NCI-H1417 treated with DMSO at 0.1 percent for 48 hours (cell line): ENCODE data around the gene KATNB1.
"Not testable (repeated sequence)": the region's sequence is repeated elsewhere in the genome, so short reads cannot be mapped to it uniquely, and the experiment has no call there.

Experiments used
- DNase-seq: peaks from one replicate; lab custom pipeline; 2025; lab: John Stamatoyannopoulos, UW

Gene KATNB1

DNA sequence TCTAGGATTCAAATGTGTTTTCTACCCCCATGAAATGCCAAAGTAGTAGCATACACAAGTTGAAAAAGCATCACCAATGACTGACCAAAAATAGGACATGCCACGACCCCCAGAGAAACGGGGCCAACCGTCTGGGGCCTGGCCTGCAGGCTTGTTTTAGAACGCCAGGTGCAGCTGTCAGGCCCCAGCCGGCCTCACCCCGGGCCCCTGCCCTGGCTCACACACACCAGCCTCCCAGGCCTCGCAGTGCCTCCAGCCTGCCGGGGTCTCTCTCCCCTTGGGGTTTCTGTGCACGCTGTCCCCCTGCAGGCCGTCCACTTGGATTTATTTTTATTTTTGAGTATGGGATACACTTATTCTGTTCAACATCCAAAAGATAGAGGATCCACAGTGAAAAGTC, 7.9 kb downstream of the KATNB1 start:
- DNase-seq: no peak

DNA sequence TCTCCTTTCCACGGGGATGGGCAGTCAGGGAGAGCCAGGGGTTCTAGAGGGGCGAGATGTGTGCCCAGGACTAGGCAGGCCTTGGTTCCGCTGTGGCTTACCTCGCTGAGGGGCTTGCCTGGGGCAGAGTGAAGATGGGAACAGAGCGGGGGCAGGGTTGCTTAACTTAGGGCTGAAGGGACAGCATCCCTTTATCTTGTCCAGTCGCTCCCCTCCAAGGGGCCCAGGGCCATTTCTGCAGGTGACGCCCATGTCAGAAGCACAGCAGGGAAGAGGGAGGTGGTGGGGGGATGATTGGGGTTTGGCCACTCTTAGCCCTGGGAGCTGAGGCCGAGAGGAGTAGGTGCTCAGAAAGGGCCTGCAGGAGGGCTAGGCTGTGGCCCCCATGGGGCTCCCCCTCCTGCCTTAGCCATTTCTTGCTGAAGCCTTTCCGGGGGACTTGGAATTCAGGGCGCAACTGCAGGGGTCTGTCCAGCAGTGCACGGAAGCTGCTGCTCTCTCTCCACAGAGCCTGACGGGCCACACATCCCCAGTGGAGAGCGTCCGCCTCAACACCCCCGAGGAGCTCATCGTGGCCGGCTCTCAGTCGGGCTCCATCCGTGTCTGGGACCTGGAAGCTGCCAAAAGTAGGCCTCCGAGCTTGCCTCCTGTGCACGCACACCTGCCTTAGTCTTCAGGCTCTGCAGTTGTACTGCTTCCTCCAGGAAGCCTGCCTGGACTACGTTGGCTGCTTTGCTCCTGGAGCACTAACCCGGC, 8.5 kb downstream of the KATNB1 start:
- no peak for DNase-seq

DNA sequence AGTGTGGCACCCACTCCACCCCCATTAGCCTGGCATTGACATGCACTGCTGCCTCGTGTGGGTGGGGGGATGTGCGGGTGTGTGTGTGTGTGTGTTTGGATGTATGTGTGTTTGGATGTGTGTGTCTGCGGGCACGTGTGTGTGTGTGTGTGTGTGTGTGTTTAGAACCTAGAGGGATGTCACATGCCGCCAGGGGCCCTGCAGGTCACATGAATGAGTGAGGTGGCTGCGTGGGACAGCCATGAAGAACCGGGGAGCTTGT, 9.0 kb downstream of the KATNB1 start:
- DNase-seq: no peak

DNA sequence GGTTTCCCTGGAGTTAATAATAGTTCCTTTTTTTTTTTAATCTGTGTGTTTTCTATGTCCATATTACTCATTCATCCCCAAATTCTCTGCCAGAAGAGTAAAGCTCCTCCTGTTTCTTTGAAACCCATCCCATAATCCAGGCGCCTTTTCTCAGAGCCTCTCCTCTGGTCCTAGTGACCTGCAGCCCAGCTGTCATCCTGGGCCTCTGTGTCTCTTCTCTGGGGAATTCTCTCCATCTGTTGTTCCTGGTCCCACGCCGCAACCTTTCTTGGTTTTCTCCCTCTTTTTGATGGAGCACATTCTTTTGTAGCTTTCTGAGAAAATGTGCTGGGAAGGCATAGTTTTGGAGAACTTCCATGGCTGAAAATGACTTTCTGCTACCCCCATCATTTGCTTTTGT, 10.2 kb downstream of the KATNB1 start:
- no peak for DNase-seq

DNA sequence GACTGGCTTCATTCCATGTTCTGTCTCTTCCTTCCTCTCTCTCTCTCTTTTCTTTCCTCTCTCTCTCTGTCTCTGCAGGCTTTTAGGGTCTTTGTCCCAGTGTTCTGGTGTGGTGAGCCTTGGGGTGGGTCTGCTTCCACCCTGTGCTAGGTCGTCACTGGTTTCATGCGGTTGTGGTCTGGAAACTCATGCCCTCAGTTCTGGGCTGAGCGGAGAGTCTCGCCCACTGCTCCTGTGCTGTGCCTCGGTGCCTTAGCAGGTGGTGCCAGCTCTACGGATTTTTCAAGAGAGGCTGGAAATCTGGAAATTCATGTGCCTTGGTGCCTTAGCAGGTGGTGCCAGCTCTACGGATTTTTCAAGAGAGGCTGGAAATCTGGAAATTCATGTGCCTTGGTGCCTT, 10.7 kb downstream of the KATNB1 start:
- not testable (repeated sequence) for DNase-seq

DNA sequence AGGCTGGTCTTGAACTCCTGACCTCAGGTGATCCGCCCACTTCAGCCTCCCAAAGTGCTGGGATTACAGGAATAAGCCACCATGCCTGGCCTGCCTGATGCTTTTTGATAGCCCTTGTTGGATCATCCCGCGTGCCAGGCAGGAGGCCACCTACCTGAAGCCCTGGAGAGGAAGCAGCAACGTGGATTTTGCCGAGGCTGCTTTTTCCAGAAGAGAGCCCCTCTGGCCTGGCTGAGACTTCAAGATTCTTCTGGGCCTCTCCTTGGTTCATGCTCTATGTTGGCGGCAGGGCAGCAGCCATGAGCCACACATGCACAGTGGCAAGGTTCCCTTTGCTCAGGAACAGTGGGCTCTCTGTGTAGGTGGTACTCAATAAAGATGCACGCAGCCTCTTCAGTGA, 11.5 kb downstream of the KATNB1 start:
- no peak for DNase-seq

DNA sequence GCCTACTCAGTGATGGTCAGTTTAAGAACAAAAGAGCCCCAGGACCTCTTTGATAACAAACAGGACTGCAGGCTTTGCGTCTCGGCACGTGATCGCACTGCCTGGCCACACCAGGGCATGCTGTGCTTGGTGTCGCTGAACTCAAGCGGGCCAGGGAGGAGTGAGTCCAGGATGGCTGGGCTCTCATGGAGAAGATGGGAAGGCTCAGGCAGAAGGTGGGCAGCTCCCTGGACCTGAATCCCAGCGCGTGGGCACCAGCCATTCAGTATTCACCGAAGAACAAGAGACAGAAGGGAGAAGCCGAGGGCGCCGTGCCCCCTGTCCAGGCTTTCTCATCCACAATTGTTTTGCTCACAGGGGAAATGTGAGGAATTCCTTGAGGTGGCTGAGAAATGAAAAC, 11.9 kb downstream of the KATNB1 start:
- DNase-seq: no peak

DNA sequence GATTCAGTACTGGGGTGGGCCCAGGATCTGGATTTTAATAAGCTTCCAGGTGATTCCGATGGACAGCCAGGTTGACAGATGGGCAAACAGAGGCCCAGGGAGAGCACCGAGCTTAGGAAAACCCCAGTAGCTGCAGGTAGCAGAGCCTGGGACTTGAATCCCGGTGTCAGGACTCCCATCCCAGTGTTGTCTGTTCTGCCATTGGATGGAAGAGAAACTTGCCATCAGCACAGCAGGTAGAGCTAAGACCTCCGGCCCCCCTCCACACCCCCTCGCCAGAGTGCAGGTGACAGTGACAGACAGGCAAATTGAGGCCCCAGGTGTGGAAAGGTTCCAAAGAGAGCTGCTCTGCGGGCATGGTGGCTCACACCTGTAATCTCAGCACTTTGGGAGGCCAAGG, 12.4 kb downstream of the KATNB1 start:
- DNase-seq: no peak

DNA sequence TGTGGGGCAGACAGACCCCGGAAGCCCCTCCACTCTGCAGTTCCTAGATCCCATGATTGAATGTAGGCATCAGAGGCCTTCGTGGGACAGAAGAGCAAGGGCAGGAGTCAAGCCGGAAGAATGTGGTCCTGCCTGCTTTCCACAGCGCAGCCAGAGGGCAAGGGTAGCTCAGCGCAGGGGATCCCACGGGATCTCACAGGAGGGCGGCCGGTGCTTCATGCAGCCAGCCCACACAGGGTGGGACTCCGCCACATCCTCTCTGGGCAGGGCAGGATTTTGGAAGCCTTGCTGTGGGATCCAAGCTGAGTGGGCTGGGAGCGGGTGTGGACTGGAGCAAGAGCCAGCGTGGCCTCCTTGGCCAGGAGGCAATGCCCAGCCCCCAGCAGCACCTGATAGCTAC, 13.0 kb downstream of the KATNB1 start:
- no peak for DNase-seq

DNA sequence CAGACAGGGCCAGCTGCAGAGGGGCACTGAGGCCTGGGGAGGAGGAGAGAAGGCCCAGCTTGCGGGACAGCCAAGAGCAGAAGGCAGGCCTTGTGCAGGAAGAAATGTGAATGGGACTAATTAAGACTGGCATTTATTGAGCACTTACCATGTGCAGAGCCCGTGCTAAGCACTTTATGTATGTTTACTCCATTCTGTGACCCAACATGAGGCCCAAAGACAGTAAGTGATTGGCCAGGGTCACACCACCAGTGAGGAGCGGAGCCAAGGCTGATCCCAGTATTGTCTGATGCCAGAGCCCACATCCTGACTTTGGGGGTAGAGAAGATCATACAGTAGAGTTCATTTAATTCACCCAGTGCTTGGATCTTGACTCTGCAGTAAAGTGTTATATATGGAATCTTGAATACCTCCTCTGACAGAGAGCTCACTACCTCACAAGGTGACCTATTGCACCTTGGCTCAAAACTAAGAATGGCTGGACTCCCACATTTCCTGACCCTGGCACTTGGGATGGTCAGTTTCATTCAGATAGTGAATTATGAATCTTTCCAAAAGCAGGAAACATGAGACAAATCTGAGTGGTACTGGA, 13.6 kb downstream of the KATNB1 start:
- no peak for DNase-seq

DNA sequence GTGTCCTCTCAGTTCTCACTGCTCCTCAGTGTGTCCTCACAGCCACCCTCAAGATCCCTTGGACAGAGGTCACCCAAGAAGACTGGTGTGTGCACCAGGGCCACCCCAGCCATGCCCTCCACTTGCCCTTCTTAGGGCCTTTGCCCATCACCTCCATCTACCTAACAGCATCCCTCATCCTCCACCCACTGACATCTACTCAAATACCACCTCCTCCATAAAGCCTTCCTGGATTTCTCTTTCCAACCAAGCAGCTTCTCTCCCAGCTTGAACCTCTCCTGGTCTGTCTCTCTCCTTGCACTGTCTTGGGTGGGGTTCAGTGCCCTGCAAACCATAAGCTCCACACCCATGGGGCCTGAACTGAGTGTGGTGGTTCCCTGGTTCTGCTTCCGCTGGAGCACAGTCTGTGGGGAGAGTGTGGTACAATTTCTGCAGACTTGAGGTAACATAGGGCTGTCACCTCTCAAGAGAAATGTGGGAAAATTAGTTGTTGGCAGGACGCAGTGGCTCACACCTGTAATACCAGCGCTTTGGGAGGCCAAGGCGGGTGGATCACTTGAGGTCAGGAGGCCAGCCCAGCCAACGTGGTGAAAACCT, 14.4 kb downstream of the KATNB1 start:
- no peak for DNase-seq

DNA sequence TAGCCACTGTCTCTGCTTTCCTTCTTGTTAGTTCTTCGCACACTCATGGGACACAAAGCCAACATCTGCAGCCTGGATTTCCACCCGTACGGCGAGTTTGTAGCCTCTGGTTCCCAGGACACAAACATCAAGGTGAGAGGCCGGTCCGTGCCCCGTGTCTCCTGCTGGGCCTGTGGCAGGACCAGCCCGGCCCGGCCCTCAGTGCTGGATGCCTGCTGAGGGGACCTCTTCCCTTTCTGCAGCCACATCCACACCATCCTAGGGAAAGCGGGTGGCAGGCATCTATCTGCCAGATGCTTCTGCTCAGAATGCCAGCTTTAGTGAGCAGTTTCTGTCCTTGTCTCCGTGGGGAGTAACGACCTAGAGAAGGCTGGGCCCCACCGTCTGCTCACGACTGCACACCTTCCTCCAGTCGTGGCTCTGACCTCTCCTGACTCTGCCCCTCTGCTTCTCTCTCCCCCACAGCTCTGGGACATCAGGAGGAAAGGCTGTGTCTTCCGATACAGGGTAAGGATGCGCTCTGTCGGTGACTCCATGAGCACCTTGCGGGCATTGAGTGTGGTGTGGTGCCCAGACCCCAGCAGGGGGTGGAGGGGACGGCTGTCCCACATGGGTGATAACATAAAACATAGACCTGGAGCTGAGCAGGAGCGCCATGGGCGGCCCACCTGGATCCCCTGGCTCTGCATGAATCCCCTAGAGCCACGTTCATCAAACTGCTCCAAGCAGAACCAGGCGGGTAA, 15.4 kb downstream of the KATNB1 start:
- DNase-seq: no peak

DNA sequence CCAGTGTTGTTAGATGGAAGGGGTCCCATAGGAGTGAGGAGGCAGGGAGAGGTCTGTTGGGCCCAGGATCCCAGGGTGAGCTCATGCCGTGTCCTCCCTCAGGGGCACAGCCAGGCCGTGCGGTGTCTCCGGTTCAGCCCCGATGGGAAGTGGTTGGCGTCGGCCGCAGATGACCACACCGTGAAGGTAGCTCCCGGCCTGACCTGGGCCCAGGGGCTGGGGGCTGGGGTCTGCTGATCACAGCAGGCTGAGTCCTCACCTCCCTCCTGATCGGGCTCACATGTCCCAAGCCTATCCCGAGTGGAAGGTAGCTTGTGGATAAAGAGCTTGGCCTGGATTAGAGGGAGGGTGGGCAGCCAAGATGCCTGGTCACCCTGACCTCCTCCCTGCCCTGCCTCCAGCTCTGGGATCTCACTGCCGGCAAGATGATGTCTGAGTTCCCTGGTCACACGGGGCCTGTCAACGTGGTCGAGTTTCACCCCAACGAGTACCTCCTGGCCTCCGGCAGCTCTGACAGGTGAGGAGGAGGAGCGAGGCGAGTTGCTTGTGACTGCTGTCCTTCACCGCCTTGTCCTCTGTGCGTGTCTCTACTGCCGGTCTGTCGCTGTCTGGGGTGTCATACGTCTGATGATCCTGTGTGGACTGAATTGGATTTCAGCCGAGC, 16.1 kb downstream of the KATNB1 start:
- DNase-seq: no peak

DNA sequence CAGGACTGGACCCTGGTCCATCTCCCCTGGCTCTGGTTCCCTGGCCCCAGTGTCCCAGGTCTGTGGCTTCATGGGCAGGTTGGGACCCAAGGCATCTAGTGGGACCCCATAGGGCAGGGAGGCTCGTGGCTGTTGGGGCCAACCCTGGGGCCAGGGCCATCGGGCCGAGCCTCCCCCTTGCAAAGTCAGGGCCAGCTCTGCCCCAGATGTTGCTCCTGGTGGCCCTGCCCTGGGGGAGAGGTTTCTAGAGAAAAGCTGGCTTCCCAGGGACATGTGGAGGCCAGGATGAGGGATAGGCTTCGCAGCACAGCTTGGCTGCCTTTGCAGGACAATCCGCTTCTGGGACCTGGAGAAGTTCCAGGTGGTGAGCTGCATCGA, 16.6 kb downstream of the KATNB1 start:
- no peak for DNase-seq

DNA sequence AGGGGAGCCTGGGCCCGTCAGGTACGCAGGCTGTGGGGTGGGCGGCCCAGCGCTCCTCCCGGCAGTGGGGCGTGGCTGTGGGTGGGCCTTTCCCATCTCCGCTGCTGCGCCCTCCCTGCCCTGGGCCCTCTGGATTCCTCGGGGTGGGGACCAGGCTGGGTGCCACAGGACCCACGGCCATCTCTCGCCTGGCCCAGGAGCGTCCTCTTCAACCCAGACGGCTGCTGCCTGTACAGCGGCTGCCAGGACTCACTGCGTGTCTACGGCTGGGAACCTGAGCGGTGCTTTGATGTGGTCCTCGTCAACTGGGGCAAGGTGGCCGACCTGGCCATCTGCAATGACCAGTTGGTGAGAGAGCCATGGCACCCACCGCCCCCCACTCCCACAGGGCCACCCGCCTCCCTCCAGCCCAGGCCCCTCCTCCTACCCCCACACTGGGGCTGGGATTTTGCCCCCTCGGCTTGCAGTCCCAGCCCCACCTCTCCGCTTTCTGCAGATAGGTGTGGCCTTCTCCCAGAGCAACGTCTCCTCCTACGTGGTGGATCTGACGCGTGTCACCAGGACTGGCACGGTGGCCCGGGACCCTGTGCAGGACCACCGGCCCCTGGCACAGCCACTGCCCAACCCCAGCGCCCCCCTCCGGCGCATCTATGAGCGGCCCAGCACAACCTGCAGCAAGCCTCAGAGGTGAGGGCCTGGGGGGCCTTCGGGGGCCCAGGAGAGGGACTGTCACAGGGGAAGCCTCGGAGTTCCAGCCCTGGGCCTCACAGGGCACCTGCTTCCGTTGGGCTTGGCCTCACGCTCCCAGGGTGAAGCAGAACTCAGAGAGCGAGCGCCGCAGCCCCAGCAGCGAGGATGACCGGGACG, 17.2 kb downstream of the KATNB1 start:
- no peak for DNase-seq

DNA sequence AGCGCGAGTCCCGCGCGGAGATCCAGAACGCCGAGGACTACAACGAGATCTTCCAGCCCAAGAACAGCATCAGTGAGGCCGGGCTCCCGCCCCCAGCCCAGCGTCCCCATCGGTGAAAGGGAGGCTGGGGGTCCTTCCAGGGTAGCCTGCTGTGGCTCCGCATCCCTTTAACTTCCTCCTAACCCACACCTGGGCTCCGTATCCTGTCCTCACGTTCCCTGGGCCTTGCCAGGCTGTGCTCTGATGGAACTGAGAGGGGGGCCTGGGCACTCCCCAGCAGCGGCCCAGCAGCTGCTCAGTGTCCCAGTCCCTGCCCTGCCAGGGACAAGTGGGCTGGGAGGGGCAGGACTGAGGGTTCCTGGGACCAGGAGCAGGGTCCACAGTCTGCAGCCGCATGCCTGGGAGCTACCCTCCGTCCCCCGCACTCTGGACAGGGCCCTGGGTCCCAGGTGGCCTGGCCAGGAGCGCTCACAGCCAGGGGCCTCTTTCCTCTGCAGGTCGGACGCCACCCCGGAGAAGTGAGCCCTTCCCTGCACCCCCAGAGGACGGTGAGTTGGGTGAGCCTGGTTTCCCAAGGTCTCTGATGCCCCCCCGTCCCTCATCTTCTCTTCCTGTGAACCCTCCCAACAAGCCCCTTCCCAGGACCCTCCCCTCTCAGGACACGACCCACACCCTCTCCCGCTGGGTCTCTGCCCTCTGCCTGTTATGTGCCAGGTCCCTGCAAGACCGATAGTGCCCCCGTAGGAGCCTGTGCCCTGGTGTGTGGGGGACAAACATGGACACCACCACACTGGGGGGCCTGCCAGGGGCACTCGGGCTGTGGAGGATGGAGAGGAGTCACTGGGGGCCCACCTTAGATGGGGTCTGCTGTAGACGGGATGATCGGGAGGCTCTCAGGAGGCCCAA, 18.1 kb downstream of the KATNB1 start:
- no peak for DNase-seq

DNA sequence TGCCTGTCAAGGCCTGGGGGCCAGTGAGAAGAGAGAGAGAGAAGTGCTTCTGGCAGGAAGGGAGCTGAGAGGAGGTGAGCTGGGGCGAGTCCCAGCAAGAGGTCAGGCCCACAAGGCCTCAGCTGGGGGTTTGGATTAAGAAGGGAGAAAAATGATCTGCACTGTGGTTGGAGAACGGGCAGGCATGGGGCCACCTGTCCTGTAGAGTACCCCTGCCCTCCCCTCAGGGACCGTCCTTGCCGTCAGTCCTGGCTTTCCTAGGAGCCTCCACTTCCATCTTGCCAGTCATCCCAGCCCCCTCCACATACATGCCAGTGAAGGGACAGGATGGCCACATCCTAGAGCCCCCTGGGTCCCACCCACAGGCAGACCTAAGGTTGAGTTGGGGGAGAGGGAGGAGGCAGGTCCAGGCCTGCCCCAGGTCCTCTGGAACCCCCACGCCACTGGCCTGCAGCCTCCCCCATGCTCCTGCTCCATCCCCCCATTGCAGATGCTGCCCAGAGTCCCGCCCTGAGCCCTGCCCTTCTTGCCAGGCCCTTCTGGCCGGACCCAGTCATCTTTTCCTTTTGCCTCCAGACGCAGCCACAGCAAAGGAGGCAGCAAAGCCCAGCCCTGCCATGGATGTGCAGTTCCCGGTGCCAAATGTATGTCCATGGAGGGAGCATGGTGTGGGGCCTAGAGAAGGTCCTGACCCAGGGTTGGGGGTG, 18.9 kb downstream of the KATNB1 start:
- DNase-seq: no peak

DNA sequence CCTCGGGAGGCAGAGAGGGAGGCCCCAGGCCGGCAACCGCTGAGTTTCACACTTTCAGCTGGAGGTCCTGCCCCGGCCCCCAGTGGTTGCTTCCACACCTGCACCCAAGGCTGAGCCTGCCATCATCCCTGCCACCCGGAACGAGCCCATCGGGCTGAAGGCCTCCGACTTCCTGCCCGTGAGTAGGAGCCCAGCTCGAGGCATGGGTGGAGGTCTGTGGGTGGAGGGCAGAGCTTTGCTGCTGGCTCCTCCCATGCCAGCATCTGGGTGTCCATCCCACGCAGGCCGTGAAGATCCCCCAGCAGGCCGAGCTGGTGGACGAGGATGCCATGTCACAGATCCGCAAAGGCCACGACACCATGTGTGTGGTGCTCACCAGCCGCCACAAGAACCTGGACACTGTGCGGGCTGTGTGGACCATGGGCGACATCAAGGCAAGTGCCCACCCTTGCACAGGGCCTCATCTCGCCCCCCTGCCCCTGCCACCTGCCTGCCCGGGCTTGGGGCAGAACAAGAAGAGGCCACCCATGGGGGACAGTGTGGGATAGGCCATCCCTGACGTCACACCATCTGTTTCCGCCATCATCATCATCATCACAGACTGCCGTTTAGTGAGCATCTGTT, 19.6 kb downstream of the KATNB1 start:
- DNase-seq: no peak

DNA sequence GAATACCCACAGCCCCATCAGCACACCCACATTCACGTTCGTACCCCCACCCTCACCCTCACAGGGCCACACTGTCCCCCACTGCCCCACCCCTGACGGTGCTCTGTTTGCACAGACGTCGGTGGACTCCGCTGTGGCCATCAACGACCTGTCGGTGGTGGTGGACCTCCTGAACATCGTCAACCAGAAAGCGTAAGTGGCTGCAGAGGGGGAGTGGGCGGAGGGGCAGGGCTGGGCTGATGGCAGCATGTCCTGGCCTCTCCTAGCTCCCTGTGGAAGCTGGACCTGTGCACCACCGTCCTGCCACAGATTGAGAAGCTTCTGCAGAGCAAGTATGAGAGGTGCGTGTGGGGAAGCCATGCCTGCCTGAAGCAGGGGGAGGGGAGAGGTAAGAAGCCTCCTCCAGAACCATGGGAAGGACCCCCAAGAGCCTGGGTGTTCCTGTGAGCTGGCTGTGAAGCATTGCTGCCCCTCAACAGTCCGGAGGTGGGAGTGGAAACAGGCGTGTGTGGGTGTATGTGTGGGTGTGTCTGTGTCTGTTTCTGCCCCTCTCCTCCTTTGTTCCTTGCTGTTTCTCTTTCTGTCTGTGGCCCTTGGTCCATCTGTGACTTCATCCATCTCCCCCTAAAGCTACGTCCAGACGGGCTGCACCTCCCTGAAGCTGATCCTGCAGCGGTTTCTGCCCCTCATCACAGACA, 20.3 kb downstream of the KATNB1 start:
- no peak for DNase-seq
